ENCODE results near the gene TAOK1. TPM values are rescaled to one million over a fixed set of nuclear protein-coding genes. Genes with fewer than 3 reads are reported as not detected.

Gene TAOK1
- polyA plus RNA-seq, 2 of the 4 experiments (the other 2 are of a cell fraction) = 18.2 to 46.7 TPM

DNA sequence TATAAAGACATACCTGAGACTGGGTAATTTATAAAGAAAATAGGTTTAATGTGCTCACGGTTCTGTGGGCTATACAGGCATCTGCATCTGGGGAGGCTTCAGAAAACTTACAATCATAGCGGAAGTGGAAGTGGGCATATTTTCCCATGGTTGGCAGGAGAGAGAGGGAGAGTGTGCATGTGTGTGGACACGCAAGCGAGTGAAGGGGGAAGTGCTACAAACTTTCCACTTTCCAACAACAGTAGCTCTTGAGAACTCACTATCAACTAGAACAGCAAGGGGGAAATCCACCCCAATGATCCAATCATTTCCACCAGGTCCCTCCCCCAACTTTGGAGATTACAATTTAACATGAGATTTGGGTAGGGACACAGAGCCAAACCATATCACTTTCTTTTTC is 11.1 kb downstream of the TAOK1 start (continued):
- TF ChIP-seq, protein P1, sequence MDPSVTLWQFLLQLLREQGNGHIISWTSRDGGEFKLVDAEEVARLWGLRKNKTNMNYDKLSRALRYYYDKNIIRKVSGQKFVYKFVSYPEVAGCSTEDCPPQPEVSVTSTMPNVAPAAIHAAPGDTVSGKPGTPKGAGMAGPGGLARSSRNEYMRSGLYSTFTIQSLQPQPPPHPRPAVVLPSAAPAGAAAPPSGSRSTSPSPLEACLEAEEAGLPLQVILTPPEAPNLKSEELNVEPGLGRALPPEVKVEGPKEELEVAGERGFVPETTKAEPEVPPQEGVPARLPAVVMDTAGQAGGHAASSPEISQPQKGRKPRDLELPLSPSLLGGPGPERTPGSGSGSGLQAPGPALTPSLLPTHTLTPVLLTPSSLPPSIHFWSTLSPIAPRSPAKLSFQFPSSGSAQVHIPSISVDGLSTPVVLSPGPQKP (IDR thresholded peaks at IDR 0.05; ENCODE audit: low read depth, low read length) = no peak
- TF ChIP-seq, protein P2, sequence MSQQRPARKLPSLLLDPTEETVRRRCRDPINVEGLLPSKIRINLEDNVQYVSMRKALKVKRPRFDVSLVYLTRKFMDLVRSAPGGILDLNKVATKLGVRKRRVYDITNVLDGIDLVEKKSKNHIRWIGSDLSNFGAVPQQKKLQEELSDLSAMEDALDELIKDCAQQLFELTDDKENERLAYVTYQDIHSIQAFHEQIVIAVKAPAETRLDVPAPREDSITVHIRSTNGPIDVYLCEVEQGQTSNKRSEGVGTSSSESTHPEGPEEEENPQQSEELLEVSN (IDR thresholded peaks at IDR 0.05; ENCODE audit: borderline replicate concordance, low read depth) = no peak

DNA sequence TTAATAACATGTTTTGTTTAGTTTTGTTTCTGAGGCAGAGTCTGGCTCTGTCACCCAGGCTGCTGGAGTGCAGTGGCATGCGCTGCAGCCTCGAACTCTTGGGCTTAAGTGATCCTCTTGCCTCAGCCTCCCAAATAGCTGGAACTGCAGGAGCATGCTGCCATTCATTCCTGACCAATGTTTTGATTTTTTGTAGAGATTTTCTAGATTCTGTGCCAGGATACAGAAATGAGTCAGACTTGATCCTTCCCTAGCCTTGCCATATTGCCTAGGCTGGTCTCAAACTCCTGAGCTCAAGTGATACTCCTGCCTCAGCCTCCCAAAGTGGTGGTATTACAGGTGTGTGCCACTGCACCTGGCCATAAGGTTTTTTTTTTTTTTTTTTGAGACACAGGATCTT is 17.7 kb downstream of the TAOK1 start:
- ChIA-PET POLR2A (no interaction called here), CTCF (interaction anchor here (0.6 to 2.0 kb wide), 4 partner anchors 9 to 199 kb away, joined by 3 to 4 read pairs (median 4); no protein-coding TSS in a partner anchor)
- ATAC-seq (no peak), DNase-seq (ENCODE audit: low read depth in 1 of 2, low spot score in 1 of 2) (no peak), FAIRE-seq (no peak)
- no peak overlapping the region for H3K4me3 ChIP-seq
- 89% methylated on average over 2 of the region's 2 CpGs for WGBS (ENCODE audit: missing lambda C conversion rate)
- H3K9me3 ChIP-seq = no peaks in the 10 kb centered on the region
- peaks cover 6% of the 10 kb centered on the region for H3K4me1 ChIP-seq
- no peak for TF ChIP-seq FOSB (CRISPR knock-in tag; IDR thresholded peaks at IDR 0.05)
- TF ChIP-seq, protein P1 (IDR thresholded peaks at IDR 0.05; ENCODE audit: low read depth, low read length) = no peak
- TF ChIP-seq HDAC2 (IDR thresholded peaks at IDR 0.05) = no peak
- no peak for TF ChIP-seq EP300 (IDR thresholded peaks at IDR 0.05)
- TF ChIP-seq, protein P2 (IDR thresholded peaks at IDR 0.05; ENCODE audit: borderline replicate concordance, low read depth) = no peak
- no peak for TF ChIP-seq NPAS2 (CRISPR knock-in tag; IDR thresholded peaks at IDR 0.05; ENCODE audit: borderline replicate concordance)
- TF ChIP-seq, protein P3, sequence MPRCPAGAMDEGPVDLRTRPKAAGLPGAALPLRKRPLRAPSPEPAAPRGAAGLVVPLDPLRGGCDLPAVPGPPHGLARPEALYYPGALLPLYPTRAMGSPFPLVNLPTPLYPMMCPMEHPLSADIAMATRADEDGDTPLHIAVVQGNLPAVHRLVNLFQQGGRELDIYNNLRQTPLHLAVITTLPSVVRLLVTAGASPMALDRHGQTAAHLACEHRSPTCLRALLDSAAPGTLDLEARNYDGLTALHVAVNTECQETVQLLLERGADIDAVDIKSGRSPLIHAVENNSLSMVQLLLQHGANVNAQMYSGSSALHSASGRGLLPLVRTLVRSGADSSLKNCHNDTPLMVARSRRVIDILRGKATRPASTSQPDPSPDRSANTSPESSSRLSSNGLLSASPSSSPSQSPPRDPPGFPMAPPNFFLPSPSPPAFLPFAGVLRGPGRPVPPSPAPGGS (IDR thresholded peaks at IDR 0.05) = no peak
- TF ChIP-seq, protein P4, sequence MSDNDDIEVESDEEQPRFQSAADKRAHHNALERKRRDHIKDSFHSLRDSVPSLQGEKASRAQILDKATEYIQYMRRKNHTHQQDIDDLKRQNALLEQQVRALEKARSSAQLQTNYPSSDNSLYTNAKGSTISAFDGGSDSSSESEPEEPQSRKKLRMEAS (IDR thresholded peaks at IDR 0.05) = no peak
- TF ChIP-seq KDM5A (IDR thresholded peaks at IDR 0.05) = no peak
- TF ChIP-seq TFCP2L1 (CRISPR knock-in tag; IDR thresholded peaks at IDR 0.05) = no peak
- TF ChIP-seq CBX2 (IDR thresholded peaks at IDR 0.05; ENCODE audit: borderline replicate concordance, low read depth) = no peak
- TF ChIP-seq ZSCAN20 (CRISPR knock-in tag; IDR thresholded peaks at IDR 0.05) = no peak
- TF ChIP-seq, protein P5, sequence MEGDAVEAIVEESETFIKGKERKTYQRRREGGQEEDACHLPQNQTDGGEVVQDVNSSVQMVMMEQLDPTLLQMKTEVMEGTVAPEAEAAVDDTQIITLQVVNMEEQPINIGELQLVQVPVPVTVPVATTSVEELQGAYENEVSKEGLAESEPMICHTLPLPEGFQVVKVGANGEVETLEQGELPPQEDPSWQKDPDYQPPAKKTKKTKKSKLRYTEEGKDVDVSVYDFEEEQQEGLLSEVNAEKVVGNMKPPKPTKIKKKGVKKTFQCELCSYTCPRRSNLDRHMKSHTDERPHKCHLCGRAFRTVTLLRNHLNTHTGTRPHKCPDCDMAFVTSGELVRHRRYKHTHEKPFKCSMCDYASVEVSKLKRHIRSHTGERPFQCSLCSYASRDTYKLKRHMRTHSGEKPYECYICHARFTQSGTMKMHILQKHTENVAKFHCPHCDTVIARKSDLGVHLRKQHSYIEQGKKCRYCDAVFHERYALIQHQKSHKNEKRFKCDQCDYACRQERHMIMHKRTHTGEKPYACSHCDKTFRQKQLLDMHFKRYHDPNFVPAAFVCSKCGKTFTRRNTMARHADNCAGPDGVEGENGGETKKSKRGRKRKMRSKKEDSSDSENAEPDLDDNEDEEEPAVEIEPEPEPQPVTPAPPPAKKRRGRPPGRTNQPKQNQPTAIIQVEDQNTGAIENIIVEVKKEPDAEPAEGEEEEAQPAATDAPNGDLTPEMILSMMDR (IDR thresholded peaks at IDR 0.05) = no peak
- TF ChIP-seq RARB (CRISPR knock-in tag; IDR thresholded peaks at IDR 0.05) = no peak
- TF ChIP-seq POLR2AphosphoS2 (conservative IDR thresholded peaks at IDR 0.05; ENCODE audit: low read length) = no peak
- no peak for TF ChIP-seq ZC3H11A (IDR thresholded peaks at IDR 0.05)
- no peak for TF ChIP-seq GATA3 (IDR thresholded peaks at IDR 0.05; ENCODE audit: borderline replicate concordance)
- no peak for TF ChIP-seq HOXB5 (CRISPR knock-in tag; IDR thresholded peaks at IDR 0.05)
- H3K4me2 ChIP-seq = no peak overlapping the region
- H3K27ac ChIP-seq = no peak overlapping the region
